A172 (cell line): ENCODE results near the gene MYO9A. TPM values are rescaled to one million over a fixed set of nuclear protein-coding genes. Genes with fewer than 3 reads are reported as not detected.
A peak's percentile ranks its signal among the peaks of the same experiment; 100 is the strongest.
"Not testable (repeated sequence)": the region's sequence is repeated elsewhere in the genome, so short reads cannot be mapped to it uniquely, and the experiment has no call there.

Experiments
- DNase-seq: peaks from one replicate; pipeline ENCODE4 v3.0.0-alpha.2; 2015; ENCODE audit warnings: low spot score
- total RNA-seq: library from RNA; depleted of rRNA; stranded (reverse); fragments of >200 nt; shearing (Covaris generic); gene quantifications from 2 replicates; pipeline ENCODE4 v1.2.3, GENCODE V29; 2014

The MYO9A gene
- total RNA-seq, 1 experiment from 2014 or later = 18.4 TPM

DNA sequence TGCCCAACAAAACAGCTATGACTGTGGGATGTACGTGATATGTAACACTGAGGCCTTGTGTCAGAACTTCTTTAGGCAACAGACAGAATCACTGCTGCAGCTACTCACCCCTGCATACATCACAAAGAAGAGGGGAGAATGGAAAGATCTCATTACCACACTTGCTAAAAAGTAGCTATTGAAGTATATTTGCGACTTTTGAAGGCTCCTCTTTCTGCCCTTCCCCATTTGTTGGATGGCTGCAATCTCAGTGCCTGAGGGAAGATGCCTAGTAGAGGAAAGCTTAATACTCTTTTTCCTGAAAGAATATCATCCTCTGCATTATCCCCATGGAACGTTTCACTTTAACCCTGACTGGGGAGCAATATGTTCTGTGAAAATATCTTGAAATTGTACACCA, 22.1 kb upstream of the MYO9A start:
- no peak for DNase-seq

GRCh38 chr15:72139667-72140066, 21.7 kb upstream of the MYO9A start:
- no peak for DNase-seq

GRCh38 chr15:72136170-72137051, 18.5 kb upstream of the MYO9A start:
- no peak for DNase-seq

DNA sequence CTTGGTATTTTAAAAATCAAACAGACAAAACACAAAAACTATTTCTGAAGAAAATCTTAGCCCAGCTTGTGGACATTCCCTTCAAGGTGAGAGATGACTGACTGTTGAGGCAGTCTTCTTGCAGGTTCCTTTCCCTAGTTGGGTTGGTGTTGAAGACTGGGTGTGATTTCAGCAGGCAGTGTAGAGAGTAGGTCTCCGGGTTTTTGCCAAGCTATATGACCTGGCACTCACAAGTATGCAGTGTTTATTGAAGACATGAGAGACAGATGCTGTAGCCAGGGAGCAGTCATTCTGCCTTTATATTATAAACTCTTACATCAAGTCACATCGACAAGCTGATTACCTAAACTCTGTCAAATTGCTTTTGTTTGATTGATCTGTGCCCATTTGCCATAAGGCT, 17.8 kb upstream of the MYO9A start:
- no peak for DNase-seq

DNA sequence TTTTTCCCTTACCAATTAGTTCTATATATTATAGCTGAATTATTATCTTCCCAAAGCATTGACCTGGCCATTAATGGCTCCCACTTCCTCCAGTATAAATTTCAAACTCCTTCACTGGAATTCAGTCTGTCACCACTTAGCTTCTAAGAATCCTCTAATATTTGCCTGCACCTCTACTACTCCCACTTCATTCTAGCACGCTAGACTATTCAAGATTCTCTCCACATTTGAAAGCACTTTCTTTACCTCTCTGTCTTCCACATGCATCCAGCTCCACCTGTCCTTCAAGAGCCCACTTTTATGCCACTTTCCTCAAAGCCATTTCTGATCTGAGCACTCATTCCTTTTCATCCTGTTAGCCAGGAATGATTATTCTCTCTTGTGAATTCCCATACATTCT, 15.3 kb upstream of the MYO9A start:
- no peak for DNase-seq

GRCh38 chr15:72131922-72132321, 14.0 kb upstream of the MYO9A start:
- DNase-seq = no peak

GRCh38 chr15:72130272-72130671, 12.3 kb upstream of the MYO9A start:
- no peak for DNase-seq

GRCh38 chr15:72128359-72128758, 10.4 kb upstream of the MYO9A start:
- no peak for DNase-seq

GRCh38 chr15:72127724-72128322, 9.9 kb upstream of the MYO9A start:
- DNase-seq = no peak

GRCh38 chr15:72124218-72124617, 6.3 kb upstream of the MYO9A start:
- DNase-seq = no peak

DNA sequence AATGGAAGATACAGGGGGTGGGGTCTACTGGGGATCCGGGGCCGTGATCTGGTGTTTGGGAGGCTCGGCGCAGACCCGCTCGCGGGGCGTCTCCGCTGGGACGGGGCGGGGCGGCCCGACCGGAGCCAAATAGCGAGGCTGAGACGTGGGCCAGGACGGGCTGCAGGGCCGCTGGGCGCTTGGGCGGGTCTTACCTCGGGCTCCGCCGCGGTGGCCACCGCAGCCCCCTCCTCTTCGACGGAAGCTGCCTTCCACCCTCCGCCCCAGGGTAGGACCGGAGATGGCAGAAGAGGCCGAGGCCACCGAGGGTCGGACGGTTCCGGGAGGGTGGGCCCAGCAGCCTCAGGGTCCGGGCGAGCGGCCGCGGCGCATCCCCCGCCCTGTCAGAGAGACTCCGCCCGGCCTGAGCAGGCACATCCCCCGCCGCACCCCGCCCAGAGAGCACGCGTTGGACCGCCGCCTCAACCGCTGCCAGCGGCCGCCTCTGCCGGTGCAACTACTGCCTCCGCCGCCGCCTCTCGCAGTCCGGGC, 399 bp downstream of the MYO9A start:
- DNase-seq = peak; percentile 46

- no peak for DNase-seq
Measured at GRCh38 chr15:72116731-72117485, 1.0 kb downstream of the MYO9A start.

GRCh38 chr15:72113347-72114031, 4.5 kb downstream of the MYO9A start:
- no peak for DNase-seq

- no peak for DNase-seq
Measured at GRCh38 chr15:72112805-72113204, 5.1 kb downstream of the MYO9A start.

- DNase-seq = no peak
Measured at GRCh38 chr15:72112116-72112515, 5.8 kb downstream of the MYO9A start.

- no peak for DNase-seq
Measured at GRCh38 chr15:72110355-72110754, 7.6 kb downstream of the MYO9A start.

DNA sequence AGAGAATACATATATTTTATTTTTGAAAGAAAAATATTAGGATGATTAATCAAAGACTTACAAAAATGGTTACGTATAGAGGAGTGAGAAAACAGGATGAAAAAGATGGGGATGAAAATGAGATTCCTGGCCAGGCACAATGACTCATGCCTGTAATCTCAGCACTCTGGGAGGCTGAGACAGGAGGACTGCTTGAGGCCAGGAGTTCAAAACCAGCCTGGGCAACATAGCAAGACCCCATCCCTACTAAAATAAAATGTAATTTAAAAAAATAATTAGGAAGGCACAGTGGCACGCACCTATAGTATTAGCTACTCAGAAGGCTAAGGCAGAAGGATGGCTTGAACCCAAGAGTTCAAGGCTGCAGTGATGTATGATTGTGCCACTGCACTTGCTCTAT, 11.9 kb downstream of the MYO9A start:
- no peak for DNase-seq

GRCh38 chr15:72105111-72105510, 12.8 kb downstream of the MYO9A start:
- DNase-seq = no peak

DNA sequence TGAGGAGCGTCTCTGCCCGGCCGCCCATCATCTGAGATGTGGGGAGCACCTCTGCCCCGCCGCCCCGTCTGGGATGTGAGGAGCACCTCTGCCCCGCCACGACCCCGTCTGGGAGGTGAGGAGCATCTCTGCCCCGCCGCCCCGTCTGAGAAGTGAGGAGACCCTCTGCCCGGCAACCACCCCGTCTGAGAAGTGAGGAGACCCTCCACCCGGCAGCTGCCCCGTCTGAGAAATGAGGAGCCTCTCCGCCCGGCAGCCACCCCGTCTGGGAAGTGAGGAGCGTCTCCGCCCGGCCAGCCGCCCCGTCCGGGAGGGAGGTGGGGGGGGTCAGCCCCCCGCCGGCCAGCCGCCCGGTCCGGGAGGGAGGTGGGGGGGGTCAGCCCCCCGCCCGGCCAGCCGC, 17.4 kb downstream of the MYO9A start:
- DNase-seq = not testable (repeated sequence)

GRCh38 chr15:72099155-72099554, 18.8 kb downstream of the MYO9A start:
- DNase-seq = no peak

DNA sequence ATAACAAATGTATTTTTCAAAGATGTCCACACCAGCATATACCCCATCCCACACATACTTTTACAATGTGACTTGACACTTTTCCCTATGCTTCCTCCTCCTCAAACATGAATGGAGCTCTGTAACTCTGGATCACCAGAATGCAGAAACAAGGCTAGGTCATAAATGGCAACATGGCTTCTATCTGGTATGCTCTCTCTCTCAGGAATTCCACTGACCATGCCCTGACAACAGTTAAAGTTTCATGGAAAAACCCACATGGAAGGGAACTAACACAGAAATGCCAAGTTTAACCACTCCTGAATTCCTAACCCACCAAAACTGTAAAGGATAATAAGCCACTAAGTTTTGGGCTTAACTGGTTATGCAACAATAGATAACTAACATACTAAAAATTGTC, 19.9 kb downstream of the MYO9A start:
- DNase-seq = no peak

DNA sequence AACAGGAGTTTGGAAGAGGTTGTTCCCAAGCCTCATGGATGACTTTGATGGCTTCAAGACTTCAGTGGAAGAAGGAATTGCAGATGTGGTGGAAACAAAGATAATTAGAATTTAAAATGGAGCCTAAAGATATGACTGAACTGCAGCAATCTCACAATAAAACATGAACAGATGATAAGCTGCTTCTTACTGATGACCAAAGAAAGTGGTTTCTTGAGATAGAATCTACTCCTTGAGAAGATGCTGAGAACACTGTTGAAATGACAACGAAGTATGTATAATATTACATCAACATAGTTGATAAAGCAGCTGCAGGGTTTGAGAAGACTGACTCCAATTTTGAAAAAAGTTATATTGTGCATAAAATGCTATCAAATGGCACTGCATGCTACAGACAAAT, 21.2 kb downstream of the MYO9A start:
- no peak for DNase-seq
